Measurements from ENCODE around the gene SLC6A18.
"Not testable (repeated sequence)": the region's sequence is repeated elsewhere in the genome, so short reads cannot be mapped to it uniquely, and the experiment has no call there.

The SLC6A18 gene

GRCh38 chr5:1279443-1280151 is 54.4 kb downstream of the SLC6A18 start:
- no peak for DNase-seq

DNA sequence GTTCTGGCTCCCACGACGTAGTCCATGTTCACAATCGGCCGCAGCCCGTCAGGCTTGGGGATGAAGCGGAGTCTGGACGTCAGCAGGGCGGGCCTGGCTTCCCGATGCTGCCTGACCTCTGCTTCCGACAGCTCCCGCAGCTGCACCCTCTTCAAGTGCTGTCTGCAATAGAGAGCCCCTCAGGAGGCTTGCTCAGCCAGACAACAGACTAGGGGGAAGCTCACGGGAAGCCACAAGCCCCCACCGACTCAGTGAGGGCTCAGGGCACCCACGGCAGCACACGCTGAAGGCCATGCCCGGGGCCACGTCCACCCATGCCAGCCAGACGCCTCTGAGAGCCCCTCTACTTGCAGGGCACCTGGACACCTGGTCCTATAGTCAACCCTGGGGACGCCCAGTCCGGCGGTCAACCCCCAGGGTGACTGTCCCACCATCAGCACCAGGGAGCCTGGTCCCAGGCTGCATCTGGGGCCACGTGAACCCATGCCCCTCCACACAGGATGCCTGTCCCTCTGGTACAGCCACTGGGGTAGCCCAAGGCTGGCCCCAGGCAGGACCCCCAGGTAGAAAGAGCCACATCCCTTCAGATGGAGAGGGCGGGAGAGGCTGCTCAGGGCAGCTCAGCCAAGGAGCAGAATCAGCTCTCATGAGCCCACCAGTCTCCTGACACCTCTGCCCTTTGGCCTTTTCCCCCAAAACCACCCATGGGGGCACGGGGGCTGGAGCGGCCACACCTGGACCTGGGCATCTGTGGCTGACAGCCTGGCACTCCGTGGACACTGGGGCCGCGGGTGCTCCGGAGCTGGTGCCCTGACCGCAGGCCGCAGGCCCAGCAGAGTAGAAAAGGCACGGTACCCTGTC is 55.2 kb downstream of the SLC6A18 start:
- DNase-seq = no peak

GRCh38 chr5:1281038-1281882 is 56.1 kb downstream of the SLC6A18 start:
- no peak for DNase-seq

- no peak for DNase-seq
These were observed 57.2 kb downstream of the SLC6A18 start for GRCh38 chr5:1282131-1282992.

GRCh38 chr5:1282993-1283728 is 58.0 kb downstream of the SLC6A18 start:
- DNase-seq = not testable (repeated sequence)

- not testable (repeated sequence) for DNase-seq
These were observed 58.5 kb downstream of the SLC6A18 start for GRCh38 chr5:1283729-1284041.

DNA sequence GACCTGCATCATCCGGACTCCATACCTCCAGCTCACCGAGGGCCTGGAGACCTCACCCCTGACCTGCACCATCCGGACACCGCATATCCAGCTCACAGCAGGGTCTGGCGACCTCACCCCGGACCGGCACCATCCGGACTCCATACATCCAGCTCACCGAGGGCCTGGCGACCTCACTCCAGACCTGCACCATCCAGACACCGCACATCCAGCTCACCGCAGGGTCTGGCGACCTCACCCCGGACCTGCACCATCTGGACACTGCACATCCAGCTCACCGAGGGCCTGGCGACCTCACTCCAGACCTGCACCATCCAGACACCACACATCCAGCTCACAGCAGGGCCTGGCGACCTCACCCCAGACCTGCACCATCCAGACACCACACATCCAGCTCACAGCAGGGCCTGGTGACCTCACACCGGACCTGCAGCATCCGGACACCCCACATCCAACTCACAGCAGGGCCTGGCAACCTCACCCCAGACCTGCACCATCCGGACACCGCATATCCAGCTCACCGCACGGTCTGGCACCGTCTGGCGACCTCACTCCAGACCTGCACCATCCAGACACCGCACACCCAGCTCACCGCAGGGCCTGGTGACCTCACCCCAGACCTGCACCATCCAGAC is 59.3 kb downstream of the SLC6A18 start:
- DNase-seq = not testable (repeated sequence)

DNA sequence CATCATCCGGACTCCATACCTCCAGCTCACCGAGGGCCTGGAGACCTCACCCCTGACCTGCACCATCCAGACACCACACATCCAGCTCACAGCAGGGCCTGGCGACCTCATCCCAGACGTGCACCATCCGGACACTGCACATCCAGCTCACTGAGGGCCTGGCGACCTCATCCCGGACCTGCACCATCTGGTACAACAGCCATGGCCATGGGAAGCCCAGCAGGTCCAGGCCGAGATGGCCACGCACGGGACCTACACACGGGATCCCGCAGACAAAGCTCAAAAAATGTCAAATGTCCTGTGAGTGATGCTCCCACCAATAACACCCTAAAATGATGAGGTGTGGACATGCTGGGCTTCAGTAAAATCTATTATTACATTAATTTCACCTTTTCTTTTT is 60.0 kb downstream of the SLC6A18 start:
- no peak for DNase-seq

- no peak for DNase-seq
These were observed 60.7 kb downstream of the SLC6A18 start for GRCh38 chr5:1285883-1286291.

DNA sequence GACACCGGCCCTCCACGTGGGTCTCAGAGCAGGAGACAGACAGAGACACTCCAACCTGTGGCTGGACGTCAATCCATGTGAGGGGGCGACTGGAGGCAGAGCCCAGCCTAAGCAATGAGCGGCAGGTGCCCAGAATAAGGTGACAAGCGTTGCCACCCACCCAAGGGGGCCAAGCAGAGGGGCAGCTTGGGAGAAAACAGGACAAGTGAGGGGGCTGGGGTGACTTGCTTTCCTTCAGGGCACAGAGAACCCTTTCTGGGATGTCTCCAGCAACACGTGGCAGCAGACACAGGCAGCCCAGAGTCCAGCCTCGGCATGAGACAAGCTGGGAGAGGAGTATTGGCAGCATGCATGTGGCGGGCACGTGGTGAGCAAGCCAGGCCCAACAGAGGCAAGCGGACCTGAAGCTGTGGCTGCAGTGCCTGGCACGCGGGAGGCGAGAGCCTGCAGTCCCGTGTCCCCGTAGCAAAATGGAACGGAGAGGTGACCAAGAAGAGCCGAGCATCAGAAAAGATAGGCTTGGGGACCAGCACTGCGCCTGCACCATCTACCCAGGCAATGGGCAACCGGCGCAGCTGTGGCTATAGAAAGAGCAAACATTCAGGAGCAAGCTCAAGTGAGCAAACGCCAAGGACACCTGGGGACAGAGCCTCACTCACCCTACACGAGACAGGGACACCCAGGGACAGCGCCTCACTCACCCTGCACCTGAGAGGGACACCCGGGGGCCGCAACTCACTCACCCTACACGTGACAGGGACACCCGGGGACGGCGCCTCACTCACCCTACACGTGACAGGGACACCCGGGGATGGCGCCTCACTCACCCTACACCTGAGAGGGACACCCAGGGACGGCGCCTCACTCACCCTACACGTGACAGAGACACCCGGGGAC is 63.5 kb downstream of the SLC6A18 start:
- DNase-seq = no peak

- DNase-seq = not testable (repeated sequence)
These were observed 64.4 kb downstream of the SLC6A18 start for GRCh38 chr5:1289559-1289958.

DNA sequence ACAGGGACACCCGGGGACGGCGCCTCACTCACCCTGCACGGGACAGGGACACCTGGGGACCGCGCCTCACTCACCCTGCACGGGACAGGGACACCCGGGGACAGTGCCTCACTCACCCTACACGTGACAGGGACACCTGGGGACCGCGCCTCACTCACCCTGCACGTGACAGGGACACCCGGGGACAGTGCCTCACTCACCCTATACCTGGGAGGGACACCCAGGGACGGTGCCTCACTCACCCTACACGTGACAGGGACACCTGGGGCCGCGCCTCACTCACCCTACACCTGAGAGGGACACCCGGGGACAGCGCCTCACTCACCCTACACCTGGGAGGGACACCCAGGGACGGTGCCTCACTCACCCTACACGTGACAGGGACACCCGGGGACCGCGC is 65.8 kb downstream of the SLC6A18 start:
- not testable (repeated sequence) for DNase-seq

DNA sequence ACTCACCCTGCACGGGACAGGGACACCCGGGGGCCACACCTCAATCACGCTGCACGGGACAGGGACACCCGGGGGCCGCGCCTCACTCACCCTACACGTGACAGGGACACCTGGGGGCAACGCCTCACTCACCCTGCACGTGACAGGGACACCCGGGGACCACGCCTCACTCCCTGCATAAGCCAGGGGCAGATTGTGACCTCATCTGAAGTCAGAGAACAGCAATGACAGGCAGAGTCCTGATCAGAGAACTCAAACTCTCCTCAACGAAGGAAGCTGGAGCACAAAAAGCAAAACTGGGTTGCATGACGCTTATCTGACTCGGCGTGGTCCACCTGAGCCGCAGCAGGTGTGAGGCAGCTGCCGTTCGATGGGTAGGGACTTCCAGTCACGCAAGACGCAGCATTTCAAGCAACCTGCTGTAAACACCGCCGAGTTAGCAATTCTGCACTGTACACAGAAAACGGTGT is 66.5 kb downstream of the SLC6A18 start:
- DNase-seq = no peak

DNA sequence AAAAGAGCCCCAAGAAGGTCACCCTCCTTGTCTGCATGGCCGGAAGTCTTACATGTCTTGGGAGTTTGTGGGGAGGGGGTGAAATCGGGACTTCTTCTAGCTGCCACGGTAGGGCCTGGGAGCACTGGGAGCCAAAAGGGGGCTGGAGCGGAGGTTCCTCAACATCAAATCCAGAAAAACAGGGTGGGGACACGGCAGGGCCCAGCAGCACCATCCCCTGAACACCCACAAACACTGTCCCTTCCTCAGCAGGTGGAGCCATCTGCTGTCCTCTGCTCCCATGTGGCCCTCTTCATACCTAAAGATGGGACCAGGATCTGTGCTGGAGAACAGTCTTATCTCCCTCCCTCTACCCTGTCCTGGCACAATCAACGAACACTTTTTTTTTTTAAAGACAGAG is 67.0 kb downstream of the SLC6A18 start:
- no peak for DNase-seq

DNA sequence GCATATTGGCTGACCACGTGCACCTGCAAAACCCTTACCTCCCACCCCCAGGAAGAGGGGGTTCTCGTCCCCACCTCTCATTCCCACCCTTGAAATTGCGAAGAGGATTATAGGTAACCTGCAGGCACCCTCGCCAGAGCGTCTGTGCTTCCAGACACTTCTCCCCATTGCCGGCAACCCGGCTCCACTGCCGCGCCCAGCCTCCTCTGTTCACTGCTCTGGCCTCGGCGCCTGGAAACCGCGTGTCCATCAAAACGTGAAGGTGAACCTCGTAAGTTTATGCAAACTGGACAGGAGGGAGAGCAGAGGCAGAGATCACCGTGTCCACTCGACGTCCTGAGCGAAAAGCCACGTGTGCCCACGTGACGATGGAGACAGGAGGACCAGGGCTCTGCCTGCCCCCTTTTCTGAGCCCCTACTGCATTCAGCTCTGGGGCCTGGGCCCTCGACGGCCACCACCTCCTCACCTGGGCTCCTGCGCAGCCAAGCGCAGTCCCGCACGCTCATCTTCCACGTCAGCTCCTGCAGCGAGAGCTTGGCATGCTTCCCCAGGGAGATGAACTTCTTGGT is 67.8 kb downstream of the SLC6A18 start:
- DNase-seq = no peak

DNA sequence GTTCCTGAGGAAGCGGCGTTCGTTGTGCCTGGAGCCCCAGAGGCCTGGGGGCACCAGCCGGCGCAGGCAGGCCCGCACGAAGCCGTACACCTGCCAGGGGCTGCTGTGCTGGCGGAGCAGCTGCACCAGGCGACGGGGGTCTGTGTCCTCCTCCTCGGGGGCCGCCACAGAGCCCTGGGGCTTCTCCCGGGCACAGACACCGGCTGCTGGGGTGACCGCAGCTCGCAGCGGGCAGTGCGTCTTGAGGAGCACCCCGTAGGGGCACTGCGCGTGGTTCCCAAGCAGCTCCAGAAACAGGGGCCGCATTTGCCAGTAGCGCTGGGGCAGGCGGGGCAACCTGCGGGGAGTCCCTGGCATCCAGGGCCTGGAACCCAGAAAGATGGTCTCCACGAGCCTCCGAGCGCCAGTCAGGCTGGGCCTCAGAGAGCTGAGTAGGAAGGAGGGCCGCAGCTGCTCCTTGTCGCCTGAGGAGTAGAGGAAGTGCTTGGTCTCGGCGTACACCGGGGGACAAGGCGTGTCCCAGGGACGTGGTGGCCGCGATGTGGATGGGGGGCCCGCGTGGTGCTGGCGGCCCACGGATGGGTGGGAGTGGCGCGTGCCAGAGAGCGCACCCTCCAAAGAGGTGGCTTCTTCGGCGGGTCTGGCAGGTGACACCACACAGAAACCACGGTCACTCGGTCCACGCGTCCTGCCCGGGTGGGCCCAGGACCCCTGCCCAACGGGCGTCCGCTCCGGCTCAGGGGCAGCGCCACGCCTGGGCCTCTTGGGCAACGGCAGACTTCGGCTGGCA is 68.4 kb downstream of the SLC6A18 start:
- no peak for DNase-seq

- DNase-seq = no peak
These were observed 69.1 kb downstream of the SLC6A18 start for GRCh38 chr5:1294206-1294834.
